SU-DHL-6 (cell line): ENCODE results near the gene WDR5.

ENCODE experiments used
- EZH2phosphoT487 ChIP-seq: fragments of 200-600 bp; sonication (generic), shearing (Covaris generic); conservative IDR thresholded peaks from 2 replicates; pipeline ENCODE4 v1.6.1; 2018; ENCODE audit warnings: mild to moderate bottlenecking, antibody characterized with exemption, low read length, moderate library complexity, mixed read lengths
- TF ChIP-seq, protein P1 (sequence below): fragments of 200-600 bp; sonication (generic); IDR thresholded peaks from one replicate; pipeline ENCODE4 v1.5.1; 2017; ENCODE audit warnings: antibody characterized with exemption, mild to moderate bottlenecking, low read length, moderate library complexity; ENCODE audit not compliant: insufficient read depth, poor library complexity, severe bottlenecking

DNA sequence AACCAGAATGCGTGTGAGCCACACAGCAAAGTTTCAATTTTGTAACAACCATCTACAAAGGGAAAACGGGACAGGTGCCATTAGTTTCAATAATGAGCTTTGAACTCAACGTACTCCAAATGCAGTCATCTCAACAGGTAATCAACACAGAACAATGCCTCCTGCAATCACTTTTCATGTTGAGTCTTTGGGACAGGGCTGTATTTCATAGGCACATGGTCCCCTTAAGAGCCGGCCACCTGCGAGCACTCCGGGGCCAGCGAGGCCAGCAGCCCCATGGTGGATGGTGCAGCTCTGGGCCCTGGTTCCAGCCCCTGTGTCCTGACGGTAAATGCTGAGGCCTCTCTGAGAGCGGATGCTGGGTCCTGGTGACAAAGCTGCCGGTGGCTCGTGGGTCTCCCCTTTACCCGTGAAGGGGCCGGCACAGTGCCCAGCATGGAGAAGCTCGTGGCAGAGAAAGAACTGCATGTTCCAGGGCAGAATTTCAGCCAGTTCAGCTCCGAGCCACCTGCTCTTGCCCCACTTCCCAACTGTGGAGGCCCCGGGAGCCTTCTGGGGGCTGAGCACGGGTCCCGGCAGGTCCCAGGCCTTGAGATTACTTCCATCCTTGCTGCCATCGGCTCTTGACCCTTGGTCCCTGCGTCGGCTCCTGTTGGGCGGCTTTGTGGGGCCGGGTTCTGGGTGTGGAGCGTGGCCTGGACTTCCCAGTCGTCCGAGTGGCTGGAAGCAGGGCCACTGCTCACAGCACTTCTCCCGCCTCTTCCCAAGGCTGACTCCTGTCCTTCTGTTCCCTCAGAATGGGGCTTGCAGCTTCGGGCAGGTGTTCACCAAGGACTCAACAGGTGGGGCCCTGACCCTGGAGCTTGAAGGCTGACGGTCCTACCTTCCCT, 54.6 kb downstream of the WDR5 start:
- TF ChIP-seq, protein P1, sequence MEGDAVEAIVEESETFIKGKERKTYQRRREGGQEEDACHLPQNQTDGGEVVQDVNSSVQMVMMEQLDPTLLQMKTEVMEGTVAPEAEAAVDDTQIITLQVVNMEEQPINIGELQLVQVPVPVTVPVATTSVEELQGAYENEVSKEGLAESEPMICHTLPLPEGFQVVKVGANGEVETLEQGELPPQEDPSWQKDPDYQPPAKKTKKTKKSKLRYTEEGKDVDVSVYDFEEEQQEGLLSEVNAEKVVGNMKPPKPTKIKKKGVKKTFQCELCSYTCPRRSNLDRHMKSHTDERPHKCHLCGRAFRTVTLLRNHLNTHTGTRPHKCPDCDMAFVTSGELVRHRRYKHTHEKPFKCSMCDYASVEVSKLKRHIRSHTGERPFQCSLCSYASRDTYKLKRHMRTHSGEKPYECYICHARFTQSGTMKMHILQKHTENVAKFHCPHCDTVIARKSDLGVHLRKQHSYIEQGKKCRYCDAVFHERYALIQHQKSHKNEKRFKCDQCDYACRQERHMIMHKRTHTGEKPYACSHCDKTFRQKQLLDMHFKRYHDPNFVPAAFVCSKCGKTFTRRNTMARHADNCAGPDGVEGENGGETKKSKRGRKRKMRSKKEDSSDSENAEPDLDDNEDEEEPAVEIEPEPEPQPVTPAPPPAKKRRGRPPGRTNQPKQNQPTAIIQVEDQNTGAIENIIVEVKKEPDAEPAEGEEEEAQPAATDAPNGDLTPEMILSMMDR: no peak
- TF ChIP-seq EZH2phosphoT487: no peak
